PFSK-1 (cell line): ENCODE measurements around the gene ACBD3.

Experiments used
- FOXP2 ChIP-seq: optimal IDR thresholded peaks from 2 replicates; pipeline ENCODE3; 2011; ENCODE audit warnings: borderline replicate concordance, control low read depth, inconsistent platforms; ENCODE audit not compliant: insufficient read depth; ENCODE audit errors: extremely low read length, extremely low read depth
- POLR2AphosphoS5 ChIP-seq: IDR thresholded peaks from 2 replicates; pipeline ENCODE4 v1.6.1; 2012; ENCODE audit warnings: low read depth, mild to moderate bottlenecking, control low read depth, low read length, moderate library complexity
- REST ChIP-seq, 2 experiments: IDR thresholded peaks; 2 replicates each; pipeline versions ENCODE4 v1.6.1 to v1.8.0; 2011 to 2012; ENCODE audit warnings: low read depth in 2 of 2, low read length in 2 of 2, control low read depth in 1 of 2, inconsistent platforms in 1 of 2, mild to moderate bottlenecking in 1 of 2, moderate library complexity in 1 of 2; ENCODE audit not compliant: insufficient read depth in 1 of 2
- SIN3A ChIP-seq: IDR thresholded peaks from 2 replicates; pipeline ENCODE4 v1.6.1; 2012; ENCODE audit warnings: mild to moderate bottlenecking, low read length, moderate library complexity, borderline replicate concordance; ENCODE audit not compliant: insufficient read depth
- TAF1 ChIP-seq: IDR thresholded peaks from 2 replicates; pipeline ENCODE4 v1.6.1; 2012; ENCODE audit warnings: low read length, control low read depth, borderline replicate concordance; ENCODE audit not compliant: insufficient read depth

ACBD3 gene

GRCh38 chr1:226121587-226122400, 64.7 kb downstream of the ACBD3 start:
- 0 out of 2 replicates have a peak, but pooled peaks have one; percentile 31 for TF ChIP-seq TAF1
- TF ChIP-seq REST (IDR thresholded peaks at IDR 0.05; ENCODE audit: insufficient read depth in 1 of 2, low read depth in 2 of 2, low read length in 2 of 2), result no peak
- no peak for TF ChIP-seq SIN3A
- TF ChIP-seq POLR2AphosphoS5, result peak; percentile 20; the same call in 1 of the 2 replicates
- peak; percentile 89 for TF ChIP-seq FOXP2

- TF ChIP-seq FOXP2, result no peak
- TF ChIP-seq TAF1, result no peak
- no peak for TF ChIP-seq REST (IDR thresholded peaks at IDR 0.05; ENCODE audit: insufficient read depth in 1 of 2, low read depth in 2 of 2, low read length in 2 of 2)
- no peak for TF ChIP-seq SIN3A
- no peak for TF ChIP-seq POLR2AphosphoS5
Observed at GRCh38 chr1:226121049-226121586, 65.4 kb downstream of the ACBD3 start.

GRCh38 chr1:226120398-226120797, 66.1 kb downstream of the ACBD3 start:
- TF ChIP-seq SIN3A, result no peak
- no peak for TF ChIP-seq TAF1
- TF ChIP-seq POLR2AphosphoS5, result no peak
- TF ChIP-seq REST (IDR thresholded peaks at IDR 0.05; ENCODE audit: insufficient read depth in 1 of 2, low read depth in 2 of 2, low read length in 2 of 2), result no peak
- no peak for TF ChIP-seq FOXP2

- TF ChIP-seq FOXP2, result no peak
- no peak for TF ChIP-seq SIN3A
- TF ChIP-seq TAF1, result no peak
- TF ChIP-seq POLR2AphosphoS5, result no peak
- no peak for TF ChIP-seq REST (IDR thresholded peaks at IDR 0.05; ENCODE audit: insufficient read depth in 1 of 2, low read depth in 2 of 2, low read length in 2 of 2)
Observed at GRCh38 chr1:226119169-226119568, 67.4 kb downstream of the ACBD3 start.
